A673 (cell line): Measurements from ENCODE around the gene ABITRAM. TPM values are rescaled to one million over a fixed set of nuclear protein-coding genes. Genes with fewer than 3 reads are reported as not detected.

Experiments
- BruUV-seq: library from RNA; stranded (reverse); fragments of 400-500 nt; replicated peaks from 2 replicates; lab custom pipeline; 2021; lab: Mats Ljungman, UMichigan
- CTCF ChIA-PET: fragments of 300-600 bp; sonication (Branson Sonifier 250); formaldehyde crosslinking; loops from one replicate; lab custom pipeline; 2022; ENCODE audit warnings: antibody characterized with exemption; lab: Charles Lee
- POLR2A ChIA-PET: fragments of 300-600 bp; sonication (Branson Sonifier 250); formaldehyde crosslinking; loops from one replicate; lab custom pipeline; 2022; ENCODE audit warnings: antibody characterized with exemption; ENCODE audit not compliant: low non-redundant PET; lab: Charles Lee
- DNase-seq: peaks from one replicate; pipeline ENCODE4 v3.0.0-alpha.2; 2015; ENCODE audit warnings: low spot score
- H3K27ac ChIP-seq: fragments of 200-600 bp; sonication (generic); 2 replicates; pipeline ENCODE4 v1.5.1; 2016; ENCODE audit warnings: mixed run types, low read depth, mild to moderate bottlenecking, mixed read lengths, antibody characterized with exemption, low read length; ENCODE audit not compliant: poor library complexity, severe bottlenecking
- H3K27me3 ChIP-seq: fragments of 200-600 bp; sonication (generic); replicated peaks from 2 replicates; pipeline ENCODE4 v1.6.1; 2017; ENCODE audit warnings: mixed run types, low read depth, mild to moderate bottlenecking, mixed read lengths, antibody characterized with exemption, low read length; ENCODE audit not compliant: insufficient read depth, poor library complexity
- H3K36me3 ChIP-seq: fragments of 200-600 bp; sonication (generic); 2 replicates; pipeline ENCODE4 v1.6.1; 2016; ENCODE audit warnings: mixed run types, mild to moderate bottlenecking, mixed read lengths, antibody characterized with exemption, low read length; ENCODE audit not compliant: insufficient read depth, poor library complexity, severe bottlenecking
- H3K4me1 ChIP-seq: fragments of 200-600 bp; sonication (generic); 2 replicates; pipeline ENCODE4 v1.6.1; 2017; ENCODE audit warnings: mixed run types, mild to moderate bottlenecking, mixed read lengths, antibody characterized with exemption, low read length; ENCODE audit not compliant: insufficient read depth, poor library complexity, severe bottlenecking
- H3K4me3 ChIP-seq: fragments of 200-600 bp; sonication (generic); 2 replicates; pipeline ENCODE4 v1.5.1; 2016; ENCODE audit warnings: low read depth, mixed run types, mild to moderate bottlenecking, mixed read lengths, low read length; ENCODE audit not compliant: poor library complexity, severe bottlenecking
- H3K9me3 ChIP-seq: fragments of 200-600 bp; sonication (generic); 2 replicates; pipeline ENCODE4 v1.6.1; 2016; ENCODE audit warnings: mixed run types, low read depth, mild to moderate bottlenecking, mixed read lengths, antibody characterized with exemption, low read length; ENCODE audit not compliant: poor library complexity, severe bottlenecking
- CTCF ChIP-seq: fragments of 300-800, 200-600 bp; sonication (generic); conservative IDR thresholded peaks from 2 replicates; pipeline ENCODE4 v1.5.1; 2017; ENCODE audit warnings: low read depth, mild to moderate bottlenecking, antibody characterized with exemption, low read length, moderate library complexity, mixed read lengths
- EZH2 ChIP-seq: fragments of 200-600 bp; sonication (generic); IDR thresholded peaks from 2 replicates; pipeline ENCODE4 v1.6.1; 2017; ENCODE audit warnings: borderline replicate concordance, low read depth, mild to moderate bottlenecking, mixed read lengths, antibody characterized with exemption, low read length; ENCODE audit not compliant: poor library complexity, severe bottlenecking
- intact Hi-C: fragments of 100-400 bp; cut with micrococcal nuclease; formaldehyde crosslinking; loops from one replicate; pipeline ENCODE4 v1.10.0; 2022; ENCODE audit not compliant: unreplicated experiment
- total RNA-seq: library from RNA; stranded (reverse); gene quantifications from 2 replicates; pipeline ENCODE4 v1.2.3, GENCODE V29; 2021

Gene ABITRAM
- total RNA-seq, 1 experiment from 2014 or later = 20.7 TPM

GRCh38 chr9:108900176-108900575 lies 34.0 kb upstream of the ABITRAM start:
- no peaks in the 10 kb centered on the region for H3K9me3 ChIP-seq
- no peaks in the 10 kb centered on the region for H3K27me3 ChIP-seq
- no peak overlapping the region for H3K27ac ChIP-seq
- ChIA-PET CTCF (no interaction called here), POLR2A (interaction anchor here (0.7 kb wide), 1 partner anchor 20 kb away, joined by 6 read pairs; no protein-coding TSS in a partner anchor)
- BruUV-seq = no TSS peak
- TF ChIP-seq CTCF = no peak
- TF ChIP-seq EZH2 = no peak
- intact Hi-C loops = no loop called here
- H3K4me3 ChIP-seq = no peak overlapping the region
- DNase-seq = no peak
- no peaks in the 10 kb centered on the region for H3K4me1 ChIP-seq
- H3K36me3 ChIP-seq = peaks cover 62% of the 10 kb centered on the region

- Histone ChIP-seq H3K27ac (no peak overlapping the region), H3K27me3 (no peaks in the 10 kb centered on the region), H3K4me3 (no peak overlapping the region), H3K36me3 (peaks cover 45% of the 10 kb centered on the region), H3K9me3 (no peaks in the 10 kb centered on the region), H3K4me1 (no peaks in the 10 kb centered on the region)
- POLR2A ChIA-PET = no interaction called here
- no peak for DNase-seq
- BruUV-seq = no TSS peak
- CTCF ChIA-PET = no interaction called here
- TF ChIP-seq EZH2 = no peak
- TF ChIP-seq CTCF = no peak
- intact Hi-C loops = no loop called here
These were observed 30.6 kb upstream of the ABITRAM start for GRCh38 chr9:108903420-108904103.

DNA sequence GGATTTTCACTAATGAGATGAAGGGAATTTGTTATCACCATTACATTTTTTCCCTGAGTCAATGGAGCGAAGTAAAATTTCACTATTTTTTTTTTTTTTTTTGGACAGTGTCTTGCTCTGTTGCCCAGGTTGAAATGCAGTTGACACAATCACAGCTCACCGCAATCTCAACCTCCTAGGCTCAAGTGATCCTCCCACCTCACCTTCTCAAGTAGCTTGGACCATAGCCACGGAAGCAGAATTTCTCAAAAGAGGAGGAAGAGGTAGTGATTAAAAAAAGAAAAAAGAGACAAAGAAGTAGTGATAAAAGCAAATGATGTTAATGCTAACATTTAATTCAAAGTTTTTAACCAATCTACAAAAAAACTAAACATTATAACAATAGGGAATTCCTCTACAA lies 30.0 kb upstream of the ABITRAM start:
- ChIA-PET CTCF (no interaction called here), POLR2A (no interaction called here)
- Histone ChIP-seq H3K9me3 (no peaks in the 10 kb centered on the region), H3K27ac (no peak overlapping the region), H3K36me3 (peaks cover 49% of the 10 kb centered on the region), H3K27me3 (no peaks in the 10 kb centered on the region), H3K4me3 (no peak overlapping the region), H3K4me1 (no peaks in the 10 kb centered on the region)
- intact Hi-C loops = no loop called here
- no peak for DNase-seq
- no TSS peak for BruUV-seq
- TF ChIP-seq CTCF = no peak
- no peak for TF ChIP-seq EZH2
